A673 (cell line): ENCODE data around the gene RNF182.

Experiments
- CTCF ChIP-seq: fragments of 300-800, 200-600 bp; sonication (generic); conservative IDR thresholded peaks from 2 replicates; pipeline ENCODE4 v1.5.1; 2017; ENCODE audit warnings: low read depth, mild to moderate bottlenecking, antibody characterized with exemption, low read length, moderate library complexity, mixed read lengths
- EZH2 ChIP-seq: fragments of 200-600 bp; sonication (generic); IDR thresholded peaks from 2 replicates; pipeline ENCODE4 v1.6.1; 2017; ENCODE audit warnings: borderline replicate concordance, low read depth, mild to moderate bottlenecking, mixed read lengths, antibody characterized with exemption, low read length; ENCODE audit not compliant: poor library complexity, severe bottlenecking

- TF ChIP-seq CTCF (no peak), EZH2 (no peak)
These were observed 1.6 kb downstream of the RNF182 start for GRCh38 chr6:13926378-13926777.
